Measurements from ENCODE around the gene MOXD1.
"Not testable (repeated sequence)": the region's sequence is repeated elsewhere in the genome, so short reads cannot be mapped to it uniquely, and the experiment has no call there.

MOXD1 gene

GRCh38 chr6:132279592-132280139 is 121.6 kb downstream of the MOXD1 start:
- no peak overlapping the region for H3K27ac ChIP-seq
- peak; percentile 90 for TF ChIP-seq CTCF (conservative IDR thresholded peaks at IDR 0.05; ENCODE audit: low read depth)
- ChIA-PET POLR2A (ENCODE audit: low non-redundant PET) (no interaction called here), CTCF (interaction anchor here (0.5 to 2.3 kb wide), 59 partner anchors 8 to 822 kb away, joined by 3 to 49 read pairs (median 4); no protein-coding TSS in a partner anchor)
- DNase-seq (ENCODE audit: low spot score): peak; percentile 47

DNA sequence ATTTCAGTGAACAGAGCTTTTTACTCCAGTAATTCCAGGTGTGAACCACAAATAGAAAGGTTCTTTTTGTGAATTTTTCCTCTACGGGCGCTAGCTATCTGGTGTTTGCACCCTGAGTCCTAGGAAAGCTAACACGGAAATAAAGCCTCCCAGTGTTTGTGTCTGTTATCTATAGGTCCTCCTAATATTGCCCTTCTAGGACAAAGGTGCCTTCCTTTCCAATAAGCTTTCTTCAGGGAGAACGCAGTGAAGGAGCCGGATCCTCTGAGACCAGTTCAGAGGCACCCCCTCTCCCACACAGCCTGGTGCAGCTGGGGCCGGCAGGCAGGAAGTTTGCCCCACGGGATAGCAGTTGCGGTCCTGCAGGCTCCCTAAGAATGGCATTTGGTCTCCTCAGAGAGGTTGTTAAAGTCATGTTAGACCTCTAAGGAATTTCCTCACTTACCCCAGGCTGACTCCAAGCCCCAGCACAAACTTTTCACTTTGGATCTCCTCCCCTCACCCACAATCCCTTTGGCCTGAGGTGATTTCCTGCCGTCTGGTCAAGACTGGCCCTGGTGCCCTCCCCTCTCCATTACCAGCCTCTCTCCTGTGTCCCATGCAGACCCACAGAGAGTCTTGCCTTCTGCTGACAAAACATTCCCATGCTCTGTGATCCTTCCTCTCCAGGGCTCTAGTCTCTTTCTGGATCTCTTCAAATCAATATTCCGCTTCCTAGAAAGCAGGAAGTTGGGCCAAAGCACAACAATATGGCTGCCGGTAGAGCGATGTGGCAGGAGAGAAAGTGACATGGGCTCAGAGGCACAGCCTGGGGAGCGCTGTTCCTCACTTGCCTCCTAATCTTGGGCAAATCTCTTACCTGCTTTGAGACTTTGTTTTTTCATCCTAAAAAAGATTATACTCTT is 126.0 kb downstream of the MOXD1 start:
- ChIA-PET POLR2A (ENCODE audit: low non-redundant PET) (no interaction called here), CTCF (interaction anchor here (0.8 kb wide), 1 partner anchor 296 kb away, joined by 3 read pairs; no protein-coding TSS in a partner anchor)
- H3K27ac ChIP-seq: no peak overlapping the region
- no peak for DNase-seq (ENCODE audit: low spot score)
- TF ChIP-seq CTCF (conservative IDR thresholded peaks at IDR 0.05; ENCODE audit: low read depth): no peak

GRCh38 chr6:132272776-132273175 is 128.5 kb downstream of the MOXD1 start:
- H3K27ac ChIP-seq: no peak overlapping the region
- DNase-seq (ENCODE audit: low spot score): no peak
- ChIA-PET POLR2A (ENCODE audit: low non-redundant PET) (interaction anchor here (0.6 kb wide), 1 partner anchor 324 kb away, joined by 7 read pairs; no protein-coding TSS in a partner anchor), CTCF (interaction anchor here (1.3 kb wide), 1 partner anchor 25 kb away, joined by 3 read pairs; no protein-coding TSS in a partner anchor)
- no peak for TF ChIP-seq CTCF (conservative IDR thresholded peaks at IDR 0.05; ENCODE audit: low read depth)

- no peak for TF ChIP-seq CTCF (conservative IDR thresholded peaks at IDR 0.05; ENCODE audit: low read depth)
- ChIA-PET CTCF (interaction anchor here (1.1 to 3.8 kb wide), 2 partner anchors 9 to 1793 kb away, joined by 4 to 25 read pairs; no protein-coding TSS in a partner anchor), POLR2A (ENCODE audit: low non-redundant PET) (no interaction called here)
- H3K27ac ChIP-seq: no peak overlapping the region
- no peak for DNase-seq (ENCODE audit: low spot score)
Measured at GRCh38 chr6:132270726-132271402, 130.4 kb downstream of the MOXD1 start.

- POLR2A ChIA-PET (ENCODE audit: low non-redundant PET); H3K27ac ChIP-seq; DNase-seq (ENCODE audit: low spot score): not testable (repeated sequence)
- CTCF ChIA-PET: interaction anchor here (3.8 kb wide), 1 partner anchor 11 kb away, joined by 25 read pairs; no protein-coding TSS in a partner anchor
Measured at GRCh38 chr6:132268666-132269065, 132.6 kb downstream of the MOXD1 start.

- no peak for DNase-seq (ENCODE audit: low spot score)
- POLR2A ChIA-PET (ENCODE audit: low non-redundant PET): no interaction called here
- CTCF ChIA-PET: interaction anchor here (1.0 to 3.8 kb wide), 2 partner anchors 11 to 12 kb away, joined by 3 to 25 read pairs; no protein-coding TSS in a partner anchor
- H3K27ac ChIP-seq: no peak overlapping the region
- TF ChIP-seq CTCF (conservative IDR thresholded peaks at IDR 0.05; ENCODE audit: low read depth): no peak
Measured at GRCh38 chr6:132268209-132268608, 133.1 kb downstream of the MOXD1 start.
